Prostate gland (tissue), 2 donors: ENCODE measurements around the gene MARCKS. TPM values are rescaled to one million over a fixed set of nuclear protein-coding genes. Genes with fewer than 3 reads are reported as not detected.
A peak's percentile ranks its signal among the peaks of the same experiment; 100 is the strongest.

ENCODE experiments used
- DNase-seq: peaks from one replicate; pipeline ENCODE4 v3.0.0-alpha.2; 2019; ENCODE audit warnings: low spot score
- H3K27ac ChIP-seq, 2 donors: fragments of 200-600 bp; sonication (generic); 2 replicates each; pipeline ENCODE4 v1.5.1; 2017 to 2019
- H3K27me3 ChIP-seq: fragments of 200-600 bp; sonication (generic); replicated peaks from 2 replicates; pipeline ENCODE4 v1.5.1; 2019; ENCODE audit not compliant: insufficient read depth
- H3K36me3 ChIP-seq, 2 donors: fragments of 200-600 bp; sonication (generic); 1 replicate in 1 of 2; 2 replicates in 1 of 2; pipeline versions ENCODE4 v1.5.1 to v1.8.1; 2017 to 2019
- H3K4me1 ChIP-seq: fragments of 200-600 bp; sonication (generic); replicated peaks from 2 replicates; pipeline ENCODE4 v1.5.1; 2019
- H3K4me3 ChIP-seq, 2 donors: fragments of 200-600 bp; sonication (generic); 2 replicates each; pipeline ENCODE4 v1.5.1; 2017 to 2019
- H3K9me3 ChIP-seq: fragments of 200-600 bp; sonication (generic); 2 replicates; pipeline ENCODE4 v1.5.1; 2017
- CTCF ChIP-seq, 4 experiments: fragments of 200-600 bp in 2 of 4; fragments of 450-650 bp in 2 of 4; sonication (generic) in 2 of 4; IDR thresholded peaks; 1 replicate in 3 of 4; 2 replicates in 1 of 4; pipeline ENCODE4 v1.5.1; 2016 to 2019; ENCODE audit warnings: antibody characterized with exemption in 4 of 4, mild to moderate bottlenecking in 2 of 4, moderate library complexity in 2 of 4
- POLR2A ChIP-seq: fragments of 450-650 bp; IDR thresholded peaks from one replicate; pipeline ENCODE4 v1.6.1; 2016; ENCODE audit warnings: antibody characterized with exemption, mild to moderate bottlenecking
- POLR2AphosphoS5 ChIP-seq: sonication (generic); formaldehyde crosslinking; IDR thresholded peaks from one replicate; pipeline ENCODE4 v1.6.1; 2017; ENCODE audit warnings: antibody characterized with exemption
- WGBS: methylation state at CpG from one replicate; pipeline ENCODE4 v1.1.5; 2018; 5-methylcytosine and 5-hydroxymethylcytosine counted together
- intact Hi-C: fragments of 100-400 bp; cut with DNase I; formaldehyde crosslinking; loops from one replicate; pipeline ENCODE4 v1.14.2; 2022
- total RNA-seq, 2 donors: library from RNA; depleted of rRNA; stranded (reverse); fragments of >200 nt; gene quantifications; one replicate each; pipeline ENCODE4 v1.1.0, GENCODE V29; 2016

The MARCKS gene
- 100 to 1,000 TPM in 1 of 2 donors, 10 to 100 TPM in 1; 96.2 to 190 TPM for total RNA-seq

DNA sequence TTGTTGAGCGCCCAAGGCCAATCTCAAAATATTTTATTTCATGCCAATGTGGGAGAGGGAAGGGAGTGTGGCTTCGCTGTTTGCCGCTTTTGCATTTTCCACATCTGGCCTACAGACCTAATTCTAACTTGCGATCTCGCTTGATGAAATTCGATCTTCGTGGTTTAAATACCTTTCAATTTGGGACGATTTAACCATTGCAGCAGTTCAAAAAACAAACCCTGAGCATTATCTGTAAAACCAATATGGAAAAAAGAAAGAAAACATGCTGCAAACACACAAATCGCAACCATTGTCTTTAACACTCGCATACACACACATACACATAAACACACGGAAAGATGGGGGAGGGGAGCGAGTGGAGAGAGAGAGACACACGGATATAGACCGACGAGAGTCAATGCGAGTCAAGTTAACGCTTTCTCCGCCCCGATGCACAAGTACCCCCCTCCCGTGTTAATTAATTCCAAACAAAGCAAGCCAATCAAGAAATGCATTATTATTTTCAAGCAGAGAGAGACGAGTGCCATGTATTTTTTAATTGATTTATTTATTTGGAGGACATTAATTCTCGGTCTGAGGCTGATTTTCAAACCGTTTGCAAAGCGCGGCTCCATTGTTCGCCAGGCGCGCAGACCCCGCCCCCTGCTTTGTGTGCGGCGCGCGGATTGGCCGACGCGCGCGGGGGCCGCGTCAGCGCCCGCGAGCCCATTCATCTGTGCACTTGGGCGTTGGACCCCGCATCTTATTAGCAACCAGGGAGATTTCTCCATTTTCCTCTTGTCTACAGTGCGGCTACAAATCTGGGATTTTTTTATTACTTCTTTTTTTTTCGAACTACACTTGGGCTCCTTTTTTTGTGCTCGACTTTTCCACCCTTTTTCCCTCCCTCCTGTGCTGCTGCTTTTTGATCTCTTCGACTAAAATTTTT lies at the start of gene MARCKS:
Gene MARCKS, plus strand, starts transcription at position 721 of the 931 bp plus-strand sequence. CDS start 401 bp downstream, outside the sequence.
- Histone ChIP-seq H3K4me1 (no peaks in the 10 kb centered on the region), H3K27ac (peak within 1 kb of the TSS; percentile 90 to 94), H3K36me3 (no peaks in the 10 kb centered on the region), H3K9me3 (no peaks in the 10 kb centered on the region), H3K27me3 (no peaks in the 10 kb centered on the region), H3K4me3 (peak within 1 kb of the TSS; percentile 68 to 72)
- peak; percentile 84 for DNase-seq
- WGBS, result under 1% methylated on average over 49 of the region's 49 CpGs
- TF ChIP-seq CTCF (IDR thresholded peaks at IDR 0.05) (no peak), POLR2A (peak; percentile 89), POLR2AphosphoS5 (peak; percentile 82)
- intact Hi-C loops, result loop anchor here (5.0 to 10.0 kb wide), 2 partner anchors 442 to 1075 kb away; no protein-coding TSS in a partner anchor

- WGBS, result 86% methylated on average over 5 of the region's 5 CpGs
- intact Hi-C loops, result no loop called here
- no peak for TF ChIP-seq POLR2AphosphoS5
- TF ChIP-seq CTCF (IDR thresholded peaks at IDR 0.05), result no peak
- TF ChIP-seq POLR2A, result no peak
- Histone ChIP-seq H3K9me3 (no peaks in the 10 kb centered on the region), H3K4me1 (no peaks in the 10 kb centered on the region), H3K27ac (no peak overlapping the region), H3K4me3 (no peak overlapping the region), H3K27me3 (no peaks in the 10 kb centered on the region), H3K36me3 (no peaks in the 10 kb centered on the region)
- DNase-seq, result no peak
These were observed 47.3 kb upstream of the MARCKS start for GRCh38 chr6:113809826-113810225.

- TF ChIP-seq POLR2AphosphoS5 (no peak), POLR2A (no peak), CTCF (IDR thresholded peaks at IDR 0.05) (no peak)
- H3K27ac ChIP-seq, result no peak overlapping the region
- DNase-seq, result no peak
- no peaks in the 10 kb centered on the region for H3K36me3 ChIP-seq
- H3K4me1 ChIP-seq, result no peaks in the 10 kb centered on the region
- 86% methylated on average over 3 of the region's 3 CpGs for WGBS
- H3K4me3 ChIP-seq, result no peak overlapping the region
- no peaks in the 10 kb centered on the region for H3K27me3 ChIP-seq
- intact Hi-C loops, result no loop called here
- no peaks in the 10 kb centered on the region for H3K9me3 ChIP-seq
These were observed 44.0 kb upstream of the MARCKS start for GRCh38 chr6:113813142-113813541.

- Histone ChIP-seq H3K36me3 (no peaks in the 10 kb centered on the region), H3K9me3 (no peaks in the 10 kb centered on the region), H3K27ac (no peak overlapping the region), H3K4me1 (peaks cover 4% of the 10 kb centered on the region), H3K4me3 (no peak overlapping the region), H3K27me3 (no peaks in the 10 kb centered on the region)
- TF ChIP-seq CTCF (IDR thresholded peaks at IDR 0.05) (no peak), POLR2A (no peak), POLR2AphosphoS5 (no peak)
- WGBS, result 79% methylated on average over 1 of the region's 1 CpG
- intact Hi-C loops, result no loop called here
- DNase-seq, result no peak
These were observed 38.6 kb upstream of the MARCKS start for GRCh38 chr6:113818578-113818977.
